Kidney epithelial cell (primary cell): ENCODE data around the gene JARID2. TPM values are rescaled to one million over a fixed set of nuclear protein-coding genes. Genes with fewer than 3 reads are reported as not detected.

Source experiments
- DNase-seq: peaks from one replicate; pipeline ENCODE4 v3.0.0-alpha.2; 2010; ENCODE audit warnings: low read depth
- H3K27me3 ChIP-seq: 2 replicates; pipeline ENCODE4 v1.6.0; 2011; ENCODE audit warnings: low read length; ENCODE audit not compliant: control insufficient read depth, insufficient read depth
- H3K36me3 ChIP-seq: 2 replicates; pipeline ENCODE4 v1.5.1; 2011; ENCODE audit warnings: low read length; ENCODE audit not compliant: control insufficient read depth, insufficient read depth
- H3K4me3 ChIP-seq: 2 replicates; pipeline ENCODE4 v1.5.1; 2011; ENCODE audit warnings: low read depth, mild to moderate bottlenecking, control low read depth, low read length
- CTCF ChIP-seq: IDR thresholded peaks from 2 replicates; pipeline ENCODE4 v1.5.1; 2011; ENCODE audit warnings: mild to moderate bottlenecking, moderate library complexity, low read length, control low read depth, inconsistent platforms; ENCODE audit not compliant: insufficient read depth, poor library complexity, severe bottlenecking
- total RNA-seq: library from RNA; depleted of rRNA; stranded (reverse); fragments of >200 nt; gene quantifications from 2 replicates; pipeline ENCODE4 v1.2.3, GENCODE V29; 2015

JARID2 gene
- total RNA-seq, 1 donor from 2014 or later = 15.2 TPM

GRCh38 chr6:15352845-15353244 lies 107.0 kb downstream of the JARID2 start:
- Histone ChIP-seq H3K36me3 (no peaks in the 10 kb centered on the region), H3K27me3 (no peaks in the 10 kb centered on the region), H3K4me3 (no peak overlapping the region)
- DNase-seq = no peak
- TF ChIP-seq CTCF = no peak

GRCh38 chr6:15355683-15356099 lies 109.8 kb downstream of the JARID2 start:
- TF ChIP-seq CTCF = no peak
- no peaks in the 10 kb centered on the region for H3K27me3 ChIP-seq
- no peak for DNase-seq
- no peak overlapping the region for H3K4me3 ChIP-seq
- no peaks in the 10 kb centered on the region for H3K36me3 ChIP-seq

- no peaks in the 10 kb centered on the region for H3K36me3 ChIP-seq
- H3K4me3 ChIP-seq = no peak overlapping the region
- DNase-seq = no peak
- TF ChIP-seq CTCF = no peak
- no peaks in the 10 kb centered on the region for H3K27me3 ChIP-seq
Observed at GRCh38 chr6:15356179-15356578, 110.3 kb downstream of the JARID2 start.

GRCh38 chr6:15356937-15357336 lies 111.1 kb downstream of the JARID2 start:
- no peaks in the 10 kb centered on the region for H3K36me3 ChIP-seq
- no peak for TF ChIP-seq CTCF
- no peaks in the 10 kb centered on the region for H3K27me3 ChIP-seq
- no peak overlapping the region for H3K4me3 ChIP-seq
- DNase-seq = no peak

GRCh38 chr6:15357782-15358181 lies 111.9 kb downstream of the JARID2 start:
- Histone ChIP-seq H3K36me3 (no peaks in the 10 kb centered on the region), H3K27me3 (no peaks in the 10 kb centered on the region), H3K4me3 (no peak overlapping the region)
- no peak for DNase-seq
- TF ChIP-seq CTCF = no peak

- DNase-seq = peak; percentile 79
- TF ChIP-seq CTCF = no peak
- H3K36me3 ChIP-seq = no peaks in the 10 kb centered on the region
- H3K4me3 ChIP-seq = no peak overlapping the region
- no peaks in the 10 kb centered on the region for H3K27me3 ChIP-seq
Observed at GRCh38 chr6:15358579-15359327, 112.9 kb downstream of the JARID2 start.
